ENCODE results near the gene DUSP14. TPM values are rescaled to one million over a fixed set of nuclear protein-coding genes. Genes with fewer than 3 reads are reported as not detected.
"Not testable (repeated sequence)": the region's sequence is repeated elsewhere in the genome, so short reads cannot be mapped to it uniquely, and the experiment has no call there.

Gene DUSP14, protein sequence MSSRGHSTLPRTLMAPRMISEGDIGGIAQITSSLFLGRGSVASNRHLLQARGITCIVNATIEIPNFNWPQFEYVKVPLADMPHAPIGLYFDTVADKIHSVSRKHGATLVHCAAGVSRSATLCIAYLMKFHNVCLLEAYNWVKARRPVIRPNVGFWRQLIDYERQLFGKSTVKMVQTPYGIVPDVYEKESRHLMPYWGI
- total RNA-seq: 10 to 100 TPM; 11.4 to 12.0 TPM

DNA sequence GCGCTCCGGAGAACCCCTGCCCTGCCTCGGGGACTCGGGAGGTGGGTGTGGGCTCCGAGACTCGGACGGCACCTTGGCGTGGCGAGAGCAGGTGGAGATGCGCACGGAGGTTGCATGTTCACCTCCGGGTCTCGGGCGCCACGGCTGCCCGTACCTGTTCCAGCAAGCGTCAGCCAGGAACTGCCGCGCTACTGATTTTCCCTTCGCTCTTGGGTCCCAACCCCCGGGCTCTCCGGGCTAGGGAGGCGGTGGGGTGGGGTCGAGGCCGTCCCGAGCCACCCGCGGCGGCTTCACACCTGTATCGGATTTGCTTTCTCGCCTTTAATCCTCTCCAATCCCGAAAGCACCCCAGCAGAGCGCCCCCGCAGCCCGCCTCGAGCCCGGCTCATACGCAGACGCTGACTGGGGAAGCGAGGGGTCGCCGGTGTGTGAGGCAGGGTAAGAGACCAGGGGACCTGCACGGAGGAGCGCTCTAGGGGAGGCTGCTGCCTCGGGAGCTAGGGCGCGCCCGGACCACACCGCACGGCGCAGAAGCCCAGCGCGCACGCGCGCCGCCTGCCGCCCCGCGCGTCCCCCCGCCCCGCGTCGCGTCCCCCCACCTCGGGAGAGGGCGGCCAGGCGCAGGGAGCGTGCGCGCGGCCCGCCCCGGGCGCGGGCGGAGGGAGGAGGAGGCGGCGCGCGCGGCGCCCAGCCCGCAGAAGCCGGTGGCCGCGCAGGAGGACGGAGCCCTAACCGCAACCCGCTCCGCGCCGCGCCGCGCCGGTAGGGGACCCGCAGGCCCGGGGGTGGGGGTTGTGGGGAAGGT, at the start of gene DUSP14:
Gene DUSP14 (plus strand): TSS at position 695 of the 805 bp plus-strand sequence. CDS start 22,382 bp downstream, outside the sequence.
- ATAC-seq: peak; percentile 84

DNA sequence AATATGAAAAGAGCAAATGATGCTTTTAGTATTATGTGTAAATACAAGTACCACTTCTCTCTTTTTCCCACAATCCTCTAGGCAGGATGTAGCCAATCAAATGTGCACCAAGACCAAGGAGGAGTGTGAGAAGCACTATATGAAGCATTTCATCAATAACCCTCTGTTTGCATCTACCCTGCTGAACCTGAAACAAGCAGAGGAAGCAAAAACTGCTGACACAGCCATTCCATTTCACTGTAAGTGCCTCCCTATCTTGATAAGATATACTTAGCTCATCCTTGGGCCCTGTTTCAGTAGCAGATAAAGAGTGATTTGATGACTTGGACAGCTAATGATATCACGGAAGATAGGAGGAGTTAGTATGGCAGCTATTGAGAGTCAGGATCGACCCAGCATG, 49.3 kb upstream of the DUSP14 start:
- Mint-ChIP-seq H3K27ac (no peak overlapping the region), H3K36me3 (ENCODE audit: low read depth) (peaks cover 51% of the 10 kb centered on the region), H3K9me3 (ENCODE audit: insufficient read depth) (no peaks in the 10 kb centered on the region), H3K4me1 (ENCODE audit: low read depth) (peaks cover 6% of the 10 kb centered on the region), H3K27me3 (ENCODE audit: low read depth) (no peaks in the 10 kb centered on the region), H3K4me3 (no peak overlapping the region)
- ATAC-seq (no peak), DNase-seq (no peak)
- ChIA-PET POLR2A (no interaction called here), CTCF (interaction anchor here (1.2 kb wide), 1 partner anchor 10 kb away, joined by 3 read pairs; no protein-coding TSS in a partner anchor)

More for the DNA sequence above, at the start of gene DUSP14:
- Mint-ChIP-seq H3K36me3 (ENCODE audit: low read depth) (no peaks in the 10 kb centered on the region), H3K27me3 (ENCODE audit: low read depth) (no peaks in the 10 kb centered on the region), H3K4me3 (peak within 1 kb of the TSS; percentile 88), H3K9me3 (ENCODE audit: insufficient read depth) (no peaks in the 10 kb centered on the region), H3K4me1 (ENCODE audit: low read depth) (peaks cover 33% of the 10 kb centered on the region), H3K27ac (peak within 1 kb of the TSS; percentile 89)
- DNase-seq: peak; percentile 84
- CTCF ChIA-PET: no interaction called here
- POLR2A ChIA-PET: interaction anchor here (0.7 to 1.0 kb wide), 3 partner anchors 9 to 116 kb away, joined by 3 to 5 read pairs (median 3); partner anchors contain the start of genes ACACA and TADA2A

DNA sequence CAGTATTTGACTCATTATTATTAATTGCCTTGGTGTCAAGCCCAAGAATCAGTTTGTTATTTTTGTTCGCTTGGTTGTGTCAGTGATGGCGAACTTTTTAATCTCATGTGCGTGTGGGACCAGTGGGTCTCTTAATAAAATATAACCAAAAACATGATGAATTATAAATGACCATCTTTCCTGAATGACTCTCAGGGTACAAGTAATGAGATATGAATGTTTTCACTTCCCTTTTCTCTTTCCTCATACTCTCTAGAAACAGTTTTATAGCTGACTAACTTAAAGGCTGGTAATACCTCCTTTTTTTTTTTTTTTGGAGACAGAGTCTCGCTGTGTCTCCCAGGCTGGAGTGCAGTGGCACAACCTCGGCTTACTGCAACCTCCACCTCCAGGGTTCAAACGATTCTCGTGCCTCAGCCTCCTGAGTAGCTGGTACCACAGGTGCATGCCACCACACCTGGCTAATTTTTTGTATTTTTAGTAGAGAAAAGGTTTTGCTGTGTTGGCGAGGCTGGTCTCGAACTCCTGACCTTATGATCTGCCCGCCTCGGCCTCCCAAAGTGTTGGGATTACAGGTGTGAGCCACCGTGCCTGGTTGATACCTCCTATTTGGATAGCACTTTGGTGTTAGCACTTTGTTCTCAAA, 48.2 kb upstream of the DUSP14 start:
- CTCF ChIA-PET: interaction anchor here (1.2 kb wide), 1 partner anchor 11 kb away, joined by 3 read pairs; no protein-coding TSS in a partner anchor
- peaks cover 55% of the 10 kb centered on the region for H3K36me3 Mint-ChIP-seq (ENCODE audit: low read depth)
- H3K27me3 Mint-ChIP-seq (ENCODE audit: low read depth); H3K27ac Mint-ChIP-seq; ATAC-seq; POLR2A ChIA-PET; H3K4me1 Mint-ChIP-seq (ENCODE audit: low read depth); H3K4me3 Mint-ChIP-seq; H3K9me3 Mint-ChIP-seq (ENCODE audit: insufficient read depth); DNase-seq: not testable (repeated sequence)

DNA sequence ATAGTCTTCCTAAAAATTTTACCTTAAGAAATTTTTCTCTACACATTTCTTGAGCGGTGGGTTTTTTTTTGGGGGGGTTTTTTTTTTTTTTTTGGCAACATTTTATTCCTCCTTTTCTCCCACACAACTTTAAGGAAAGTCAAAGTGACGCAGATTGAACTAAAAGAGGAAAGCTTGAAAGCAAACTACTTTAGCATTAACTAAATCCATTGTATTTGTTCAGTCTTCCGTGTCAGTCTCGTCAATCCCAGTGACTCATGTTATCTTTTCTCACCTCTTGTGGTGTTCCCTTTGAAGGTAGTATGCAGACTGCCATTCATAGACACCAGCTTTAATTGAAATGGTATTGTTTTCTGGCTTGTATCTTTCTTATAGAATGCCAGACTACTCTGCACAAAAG, 43.7 kb upstream of the DUSP14 start:
- H3K36me3 Mint-ChIP-seq (ENCODE audit: low read depth): peaks cover 55% of the 10 kb centered on the region

DNA sequence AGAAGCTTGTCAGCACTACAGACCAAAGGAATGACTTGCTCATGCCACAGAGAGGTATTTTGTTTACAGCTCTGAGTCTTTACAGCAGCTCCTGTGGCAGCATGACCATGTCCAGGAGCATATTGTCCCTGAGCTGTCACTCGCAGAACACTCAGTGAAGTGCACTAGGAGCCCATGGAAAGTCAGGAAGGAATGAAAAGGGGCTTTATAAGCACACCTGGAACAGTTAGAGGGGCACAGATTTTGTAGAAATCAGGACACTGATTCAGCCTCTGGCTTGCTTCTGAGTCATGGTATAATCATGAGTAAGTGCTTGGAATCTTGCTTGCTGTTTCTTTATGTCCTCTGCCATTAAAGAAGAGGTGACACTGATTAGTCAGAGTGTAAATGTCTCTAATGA, 42.0 kb upstream of the DUSP14 start:
- Mint-ChIP-seq H3K4me1 (ENCODE audit: low read depth) (no peaks in the 10 kb centered on the region), H3K9me3 (ENCODE audit: insufficient read depth) (no peaks in the 10 kb centered on the region), H3K4me3 (no peak overlapping the region), H3K36me3 (ENCODE audit: low read depth) (peaks cover 47% of the 10 kb centered on the region), H3K27me3 (ENCODE audit: low read depth) (no peaks in the 10 kb centered on the region), H3K27ac (no peak overlapping the region)
- DNase-seq (no peak), ATAC-seq (no peak)
- POLR2A ChIA-PET: no interaction called here
- CTCF ChIA-PET: interaction anchor here (0.6 to 0.9 kb wide), 2 partner anchors 9 to 96 kb away, joined by 3 to 4 read pairs; no protein-coding TSS in a partner anchor

More for the DNA sequence above, 43.7 kb upstream of the DUSP14 start:
- ChIA-PET CTCF (interaction anchor here (0.8 to 2.3 kb wide), 2 partner anchors 8 to 73 kb away, joined by 3 to 5 read pairs; no protein-coding TSS in a partner anchor), POLR2A (no interaction called here)
- H3K27ac Mint-ChIP-seq: no peak overlapping the region
- no peak for DNase-seq
- ATAC-seq: no peak
- H3K4me1 Mint-ChIP-seq (ENCODE audit: low read depth): no peaks in the 10 kb centered on the region
- no peaks in the 10 kb centered on the region for H3K27me3 Mint-ChIP-seq (ENCODE audit: low read depth)
- H3K4me3 Mint-ChIP-seq: no peak overlapping the region
- no peaks in the 10 kb centered on the region for H3K9me3 Mint-ChIP-seq (ENCODE audit: insufficient read depth)

DNA sequence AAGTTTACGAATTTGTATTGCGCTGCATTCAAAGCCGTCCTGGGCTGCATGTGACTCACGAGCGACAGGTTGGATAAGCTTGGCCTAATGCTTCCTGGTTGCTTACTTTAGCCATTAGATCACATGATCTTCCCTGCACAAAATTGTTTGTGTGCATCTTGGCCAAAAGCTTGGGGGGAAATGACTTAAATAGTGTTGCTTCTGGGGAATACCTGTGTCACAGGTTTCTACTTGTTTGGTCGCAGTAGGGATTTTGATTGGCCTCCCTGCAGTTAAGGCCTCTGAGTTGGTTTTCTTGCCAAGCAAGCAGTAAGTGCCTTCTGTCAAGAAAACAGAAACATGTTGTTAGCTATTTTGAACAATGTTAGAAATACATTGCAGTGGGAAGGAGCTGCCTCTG, 39.6 kb upstream of the DUSP14 start:
- H3K4me1 Mint-ChIP-seq (ENCODE audit: low read depth): no peaks in the 10 kb centered on the region
- no peak overlapping the region for H3K27ac Mint-ChIP-seq
- ATAC-seq (no peak), DNase-seq (no peak)
- no peaks in the 10 kb centered on the region for H3K9me3 Mint-ChIP-seq (ENCODE audit: insufficient read depth)
- ChIA-PET CTCF (interaction anchor here (0.8 to 1.2 kb wide), 2 partner anchors 12 to 36 kb away, joined by 4 read pairs; no protein-coding TSS in a partner anchor), POLR2A (no interaction called here)
- no peaks in the 10 kb centered on the region for H3K27me3 Mint-ChIP-seq (ENCODE audit: low read depth)
- peaks cover 43% of the 10 kb centered on the region for H3K36me3 Mint-ChIP-seq (ENCODE audit: low read depth)
- no peak overlapping the region for H3K4me3 Mint-ChIP-seq

DNA sequence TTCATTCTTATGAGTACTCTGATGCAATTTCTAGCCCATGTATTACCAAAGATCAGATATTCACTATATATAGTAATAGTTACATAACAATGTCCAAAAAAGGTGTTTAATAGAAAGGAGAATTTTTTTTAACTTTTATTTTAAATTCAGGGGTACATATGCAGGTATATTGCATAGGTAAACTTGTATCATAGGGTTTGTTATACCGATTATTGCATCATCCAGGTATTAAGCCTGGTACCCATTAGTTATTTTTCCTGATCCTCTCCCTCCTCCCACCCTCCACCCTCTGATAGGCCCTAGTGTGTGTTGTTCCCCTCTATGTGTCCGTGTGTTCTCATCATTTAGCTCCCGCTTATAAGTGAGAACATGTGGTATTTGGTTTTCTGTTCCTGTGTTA, 31.9 kb upstream of the DUSP14 start:
- POLR2A ChIA-PET; H3K27ac Mint-ChIP-seq; H3K9me3 Mint-ChIP-seq (ENCODE audit: insufficient read depth); ATAC-seq; H3K4me3 Mint-ChIP-seq; H3K4me1 Mint-ChIP-seq (ENCODE audit: low read depth); DNase-seq; CTCF ChIA-PET; H3K27me3 Mint-ChIP-seq (ENCODE audit: low read depth): not testable (repeated sequence)
- H3K36me3 Mint-ChIP-seq (ENCODE audit: low read depth): peaks cover 22% of the 10 kb centered on the region

DNA sequence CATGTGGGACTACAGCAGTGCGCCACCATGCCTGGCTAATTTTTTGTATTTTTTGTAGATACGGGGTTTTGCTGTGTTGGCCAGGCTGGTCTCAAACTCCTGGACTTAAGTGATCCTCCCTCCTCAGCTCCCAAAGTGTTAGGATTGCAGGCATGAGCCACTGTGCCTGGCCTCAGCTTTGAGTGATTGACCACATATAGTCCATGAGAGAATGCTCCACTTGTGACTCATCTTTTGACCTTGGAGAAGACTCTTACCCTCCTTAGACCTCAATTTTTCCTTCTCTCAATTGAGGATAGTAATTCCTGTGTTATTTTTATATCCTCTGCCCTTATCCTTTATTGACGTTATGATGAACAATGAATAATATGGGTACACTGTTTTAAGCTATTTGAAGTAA, 30.9 kb upstream of the DUSP14 start:
- ChIA-PET CTCF (no interaction called here), POLR2A (no interaction called here)
- DNase-seq (no peak), ATAC-seq (no peak)
- no peaks in the 10 kb centered on the region for H3K4me1 Mint-ChIP-seq (ENCODE audit: low read depth)
- H3K36me3 Mint-ChIP-seq (ENCODE audit: low read depth): peaks cover 21% of the 10 kb centered on the region
- H3K9me3 Mint-ChIP-seq (ENCODE audit: insufficient read depth): no peaks in the 10 kb centered on the region
- no peaks in the 10 kb centered on the region for H3K27me3 Mint-ChIP-seq (ENCODE audit: low read depth)
- no peak overlapping the region for H3K4me3 Mint-ChIP-seq
- no peak overlapping the region for H3K27ac Mint-ChIP-seq

DNA sequence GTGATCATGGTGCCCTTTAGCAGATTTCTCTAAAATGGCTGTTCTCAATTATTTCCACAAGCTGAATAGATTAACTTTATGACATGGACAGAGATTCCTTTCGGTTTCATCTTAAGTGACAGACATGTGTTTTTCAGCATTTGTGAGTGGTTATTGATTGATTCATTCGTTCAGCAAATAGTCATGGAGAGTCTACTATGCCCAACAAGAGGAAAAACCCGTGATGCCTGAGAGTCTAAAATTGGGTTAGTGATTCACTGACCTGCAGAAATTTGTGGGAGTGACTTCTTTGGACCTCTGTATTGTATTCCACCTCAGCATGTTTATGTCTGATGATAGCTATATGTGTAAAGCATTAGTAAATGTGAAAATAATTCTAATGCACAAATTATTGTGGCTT, 28.0 kb upstream of the DUSP14 start:
- DNase-seq: no peak
- ChIA-PET POLR2A (no interaction called here), CTCF (no interaction called here)
- Mint-ChIP-seq H3K4me1 (ENCODE audit: low read depth) (peaks cover 7% of the 10 kb centered on the region), H3K27me3 (ENCODE audit: low read depth) (no peaks in the 10 kb centered on the region), H3K4me3 (no peak overlapping the region), H3K27ac (no peak overlapping the region), H3K9me3 (ENCODE audit: insufficient read depth) (no peaks in the 10 kb centered on the region), H3K36me3 (ENCODE audit: low read depth) (peaks cover 38% of the 10 kb centered on the region)
- ATAC-seq: no peak

DNA sequence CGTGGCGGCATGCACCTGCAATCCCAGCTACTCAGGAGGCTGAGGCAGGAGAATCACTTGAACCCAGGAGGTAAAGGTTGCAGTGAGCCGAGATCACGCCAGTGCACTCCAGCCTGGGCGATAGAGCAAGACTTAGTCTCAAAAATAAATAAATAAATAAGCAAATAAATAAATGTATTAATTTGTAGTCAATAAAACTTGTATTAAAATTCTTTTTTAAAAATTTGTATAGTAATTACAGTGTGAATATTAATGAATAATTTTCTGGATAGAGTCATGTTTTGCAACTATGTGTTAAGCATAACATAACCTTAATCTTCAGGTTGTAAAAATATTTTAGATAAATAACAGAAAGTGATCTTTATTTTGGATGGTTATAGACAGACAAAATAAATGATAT, 27.2 kb upstream of the DUSP14 start:
- Mint-ChIP-seq H3K36me3 (ENCODE audit: low read depth) (peaks cover 44% of the 10 kb centered on the region), H3K27me3 (ENCODE audit: low read depth) (no peaks in the 10 kb centered on the region), H3K9me3 (ENCODE audit: insufficient read depth) (no peaks in the 10 kb centered on the region), H3K27ac (no peak overlapping the region), H3K4me1 (ENCODE audit: low read depth) (peaks cover 8% of the 10 kb centered on the region), H3K4me3 (no peak overlapping the region)
- ATAC-seq: no peak
- no peak for DNase-seq
- ChIA-PET CTCF (no interaction called here), POLR2A (no interaction called here)

DNA sequence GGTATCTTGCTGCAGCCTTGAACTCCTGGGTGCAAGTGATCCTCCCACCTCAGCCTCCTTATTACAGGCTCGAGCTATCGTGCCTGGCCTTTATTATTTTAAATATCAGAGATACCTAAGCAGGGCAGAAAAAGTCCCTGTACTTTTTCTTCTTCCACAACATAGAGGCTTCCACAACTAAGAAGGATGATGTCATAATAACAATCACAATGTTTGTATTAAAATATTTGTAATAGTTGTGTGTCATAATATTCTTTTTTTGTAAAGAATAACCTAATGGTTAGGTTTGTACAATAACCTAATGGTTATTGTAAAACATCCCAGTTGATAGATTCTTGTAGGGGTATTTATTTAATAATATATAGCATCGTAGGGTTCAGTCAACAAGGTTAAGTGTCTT, 26.7 kb upstream of the DUSP14 start:
- Mint-ChIP-seq H3K4me1 (ENCODE audit: low read depth) (peaks cover 8% of the 10 kb centered on the region), H3K9me3 (ENCODE audit: insufficient read depth) (no peaks in the 10 kb centered on the region), H3K36me3 (ENCODE audit: low read depth) (peaks cover 43% of the 10 kb centered on the region), H3K27me3 (ENCODE audit: low read depth) (no peaks in the 10 kb centered on the region), H3K4me3 (no peak overlapping the region), H3K27ac (no peak overlapping the region)
- no peak for DNase-seq
- no peak for ATAC-seq
- CTCF ChIA-PET: no interaction called here
- POLR2A ChIA-PET: no interaction called here

DNA sequence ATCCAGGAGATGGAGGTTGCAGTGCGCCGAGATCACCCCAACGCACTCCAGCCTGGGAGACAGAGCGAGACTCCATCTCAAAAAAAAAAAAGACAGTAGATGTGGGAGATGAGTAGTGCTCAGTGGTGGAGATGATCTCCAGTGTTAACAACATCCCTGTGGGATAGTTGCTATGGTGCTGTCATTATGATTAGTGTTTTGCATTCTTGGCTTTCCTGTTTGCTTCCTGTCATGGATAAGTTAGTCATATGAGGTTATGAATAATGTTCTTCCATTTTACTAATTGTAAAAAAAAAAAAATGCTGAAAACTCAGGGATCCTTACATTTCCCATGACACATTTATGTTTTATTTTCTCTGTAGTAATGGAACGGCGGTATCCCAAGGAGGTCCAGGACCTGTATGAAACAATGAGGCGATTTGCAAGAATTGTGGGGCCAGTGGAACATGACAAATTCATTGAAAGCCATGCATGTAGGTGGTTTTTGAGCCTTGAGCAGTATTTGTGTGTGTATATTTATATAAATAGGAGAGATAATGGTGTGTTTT, 24.5 kb upstream of the DUSP14 start:
- ChIA-PET POLR2A (no interaction called here), CTCF (interaction anchor here (1.4 kb wide), 1 partner anchor 27 kb away, joined by 4 read pairs; no protein-coding TSS in a partner anchor)
- H3K27me3 Mint-ChIP-seq (ENCODE audit: low read depth): no peaks in the 10 kb centered on the region
- no peak overlapping the region for H3K27ac Mint-ChIP-seq
- peaks cover 47% of the 10 kb centered on the region for H3K36me3 Mint-ChIP-seq (ENCODE audit: low read depth)
- no peaks in the 10 kb centered on the region for H3K9me3 Mint-ChIP-seq (ENCODE audit: insufficient read depth)
- peaks cover 10% of the 10 kb centered on the region for H3K4me1 Mint-ChIP-seq (ENCODE audit: low read depth)
- H3K4me3 Mint-ChIP-seq: no peak overlapping the region
- no peak for ATAC-seq
- DNase-seq: no peak
